NCI-H1930 (cell line): Measurements from ENCODE around the gene SUPT3H.
"Not testable (repeated sequence)": the region's sequence is repeated elsewhere in the genome, so short reads cannot be mapped to it uniquely, and the experiment has no call there.

ENCODE experiments used
- DNase-seq, 2 experiments: peaks; one replicate each; lab custom pipeline; 2025; lab: John Stamatoyannopoulos, UW

Gene SUPT3H

GRCh38 chr6:45062659-45063058 is 315.1 kb downstream of the SUPT3H start:
- DNase-seq = not testable (repeated sequence)

GRCh38 chr6:45057711-45058110 is 320.0 kb downstream of the SUPT3H start:
- DNase-seq = no peak

- DNase-seq = no peak
These were observed 323.1 kb downstream of the SUPT3H start for GRCh38 chr6:45054610-45055009.

- DNase-seq = no peak
These were observed 325.4 kb downstream of the SUPT3H start for GRCh38 chr6:45052325-45052724.

GRCh38 chr6:45049188-45049843 is 328.4 kb downstream of the SUPT3H start:
- DNase-seq = no peak

- no peak for DNase-seq
These were observed 330.2 kb downstream of the SUPT3H start for GRCh38 chr6:45047573-45047972.

GRCh38 chr6:45045253-45045601 is 332.5 kb downstream of the SUPT3H start:
- DNase-seq = no peak

GRCh38 chr6:45044510-45045252 is 333.1 kb downstream of the SUPT3H start:
- DNase-seq = no peak

GRCh38 chr6:45044086-45044485 is 333.6 kb downstream of the SUPT3H start:
- DNase-seq = peak in 1 of 2 experiments; percentile 16

- DNase-seq = not testable (repeated sequence)
These were observed 335.1 kb downstream of the SUPT3H start for GRCh38 chr6:45042673-45043072.

- DNase-seq = no peak
These were observed 339.5 kb downstream of the SUPT3H start for GRCh38 chr6:45038226-45038625.

- DNase-seq = no peak
These were observed 341.6 kb downstream of the SUPT3H start for GRCh38 chr6:45036103-45036502.

- DNase-seq = no peak
These were observed 345.3 kb downstream of the SUPT3H start for GRCh38 chr6:45032426-45032825.

- DNase-seq = peak; percentile 38 to 44
These were observed 346.1 kb downstream of the SUPT3H start for GRCh38 chr6:45031601-45032000.

- DNase-seq = no peak
These were observed 350.6 kb downstream of the SUPT3H start for GRCh38 chr6:45027126-45027525.

- no peak for DNase-seq
These were observed 351.7 kb downstream of the SUPT3H start for GRCh38 chr6:45026003-45026516.

GRCh38 chr6:45024610-45025009 is 353.1 kb downstream of the SUPT3H start:
- DNase-seq = no peak

- DNase-seq = no peak
These were observed 356.1 kb downstream of the SUPT3H start for GRCh38 chr6:45021676-45022075.

- DNase-seq = no peak
These were observed 365.0 kb downstream of the SUPT3H start for GRCh38 chr6:45012687-45013086.

- DNase-seq = no peak
These were observed 368.2 kb downstream of the SUPT3H start for GRCh38 chr6:45009576-45009975.

GRCh38 chr6:45006893-45007292 is 370.8 kb downstream of the SUPT3H start:
- no peak for DNase-seq

GRCh38 chr6:45003961-45004360 is 373.8 kb downstream of the SUPT3H start:
- DNase-seq = no peak

GRCh38 chr6:45003387-45003786 is 374.3 kb downstream of the SUPT3H start:
- no peak for DNase-seq
